Measurements from ENCODE around the gene C17orf100.

C17orf100 gene

DNA sequence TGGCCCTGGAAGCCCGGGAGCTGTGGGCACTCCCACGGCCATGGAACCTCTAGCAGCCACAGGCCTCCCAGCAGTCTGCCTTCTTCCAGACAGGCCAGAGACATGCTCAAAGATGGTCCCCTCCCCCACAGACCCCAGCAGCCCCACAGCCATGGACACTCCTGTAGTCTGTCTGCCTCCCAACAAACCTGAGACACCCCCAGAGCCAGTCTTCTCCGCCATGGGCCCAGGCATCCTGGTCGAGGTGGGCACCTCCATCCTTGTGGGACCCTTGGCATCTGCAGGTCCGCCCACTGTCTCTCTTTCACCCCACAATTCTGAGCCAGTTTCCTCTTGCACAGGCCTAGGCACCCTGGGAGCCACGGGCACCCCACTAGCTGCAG is 14.1 kb upstream of the C17orf100 start:
- Histone ChIP-seq H3K9ac (ENCODE audit: low read length) (no peak overlapping the region), H3K27ac (ENCODE audit: low read length) (no peak overlapping the region), H3K9me2 (replicated peaks; ENCODE audit: insufficient read depth, low read length) (no peaks in the 10 kb centered on the region), H3K36me3 (replicated peaks; ENCODE audit: insufficient read depth, low read length) (no peaks in the 10 kb centered on the region), H4K20me1 (ENCODE audit: insufficient read depth, low read length) (no peaks in the 10 kb centered on the region), H2AFZ (ENCODE audit: low read length) (no peak overlapping the region), H3F3A (ENCODE audit: insufficient read depth, low read length) (no peaks in the 10 kb centered on the region; the same call in 1 of the 2 replicates), H3K4me2 (ENCODE audit: low read depth, low read length) (no peak overlapping the region), H3K79me2 (ENCODE audit: low read length) (peaks cover 24% of the 10 kb centered on the region), H3K9me3 (replicated peaks; ENCODE audit: insufficient read depth, low read length) (no peaks in the 10 kb centered on the region), H3K4me1 (ENCODE audit: low read length) (peaks cover 13% of the 10 kb centered on the region; the same call in 1 of the 2 replicates), H3K4me3 (ENCODE audit: low read length) (no peak overlapping the region), H3K27me3 (replicated peaks; ENCODE audit: insufficient read depth, low read length) (no peaks in the 10 kb centered on the region)
- TF ChIP-seq, protein P1, sequence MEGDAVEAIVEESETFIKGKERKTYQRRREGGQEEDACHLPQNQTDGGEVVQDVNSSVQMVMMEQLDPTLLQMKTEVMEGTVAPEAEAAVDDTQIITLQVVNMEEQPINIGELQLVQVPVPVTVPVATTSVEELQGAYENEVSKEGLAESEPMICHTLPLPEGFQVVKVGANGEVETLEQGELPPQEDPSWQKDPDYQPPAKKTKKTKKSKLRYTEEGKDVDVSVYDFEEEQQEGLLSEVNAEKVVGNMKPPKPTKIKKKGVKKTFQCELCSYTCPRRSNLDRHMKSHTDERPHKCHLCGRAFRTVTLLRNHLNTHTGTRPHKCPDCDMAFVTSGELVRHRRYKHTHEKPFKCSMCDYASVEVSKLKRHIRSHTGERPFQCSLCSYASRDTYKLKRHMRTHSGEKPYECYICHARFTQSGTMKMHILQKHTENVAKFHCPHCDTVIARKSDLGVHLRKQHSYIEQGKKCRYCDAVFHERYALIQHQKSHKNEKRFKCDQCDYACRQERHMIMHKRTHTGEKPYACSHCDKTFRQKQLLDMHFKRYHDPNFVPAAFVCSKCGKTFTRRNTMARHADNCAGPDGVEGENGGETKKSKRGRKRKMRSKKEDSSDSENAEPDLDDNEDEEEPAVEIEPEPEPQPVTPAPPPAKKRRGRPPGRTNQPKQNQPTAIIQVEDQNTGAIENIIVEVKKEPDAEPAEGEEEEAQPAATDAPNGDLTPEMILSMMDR (IDR thresholded peaks at IDR 0.05; ENCODE audit: low read length), result no peak
- TF ChIP-seq EZH2 (optimal IDR thresholded peaks at IDR 0.05; ENCODE audit: low read depth, low read length) (no peak), EZH2phosphoT487 (IDR thresholded peaks at IDR 0.05; ENCODE audit: low read length) (no peak)
- no peak for DNase-seq

DNA sequence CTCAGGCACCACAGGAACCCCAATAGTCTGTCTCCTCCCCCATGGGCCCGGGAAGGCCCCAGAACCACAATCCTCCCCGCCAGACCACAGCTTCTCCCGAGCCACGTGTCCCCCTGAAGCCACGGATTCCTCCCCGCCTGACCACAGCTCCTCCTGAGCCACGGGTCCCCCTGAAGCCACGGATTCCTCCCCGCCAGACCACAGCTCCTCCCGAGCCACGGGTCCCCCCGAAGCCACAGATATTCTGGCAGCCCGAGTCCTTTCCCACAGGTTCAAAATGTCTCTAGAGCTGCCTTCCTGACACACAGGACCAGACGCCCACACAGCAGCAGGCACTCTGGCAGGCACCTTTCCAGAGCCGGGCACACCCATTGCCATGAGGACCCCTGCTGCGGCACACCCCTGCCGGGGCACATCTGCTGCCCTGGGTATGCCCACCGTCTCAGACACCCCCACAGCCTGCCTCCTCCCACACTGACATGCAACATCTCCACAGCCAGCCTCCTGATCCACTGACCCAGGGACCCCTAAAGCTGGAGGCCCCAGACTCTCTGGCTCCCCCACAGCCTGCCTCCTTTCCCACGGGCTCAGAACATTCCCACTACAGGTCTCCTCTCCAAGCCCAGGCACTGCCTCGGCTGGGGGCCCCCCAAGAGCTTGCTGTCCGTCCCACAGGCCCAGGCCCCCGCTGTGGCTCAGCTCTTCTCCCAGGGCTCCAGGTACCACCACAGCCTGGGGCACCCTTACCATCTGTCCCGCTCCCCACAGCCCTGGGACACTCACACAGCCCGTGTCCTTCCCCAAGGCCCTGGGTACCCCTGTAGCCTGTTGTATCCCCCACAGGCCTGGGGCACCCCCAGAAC is 13.3 kb upstream of the C17orf100 start:
- H3K9me3 ChIP-seq (replicated peaks; ENCODE audit: insufficient read depth, low read length), result no peaks in the 10 kb centered on the region
- no peak overlapping the region for H2AFZ ChIP-seq (ENCODE audit: low read length)
- no peak overlapping the region for H3K9ac ChIP-seq (ENCODE audit: low read length)
- peaks cover 13% of the 10 kb centered on the region; the same call in 1 of the 2 replicates for H3K4me1 ChIP-seq (ENCODE audit: low read length)
- H3K4me3 ChIP-seq (ENCODE audit: low read length), result no peak overlapping the region
- DNase-seq, result no peak
- H3K9me2 ChIP-seq (replicated peaks; ENCODE audit: insufficient read depth, low read length), result no peaks in the 10 kb centered on the region
- no peak overlapping the region for H3K27ac ChIP-seq (ENCODE audit: low read length)
- peaks cover 5% of the 10 kb centered on the region for H3F3A ChIP-seq (ENCODE audit: insufficient read depth, low read length)
- H3K36me3 ChIP-seq (replicated peaks; ENCODE audit: insufficient read depth, low read length), result no peaks in the 10 kb centered on the region
- H4K20me1 ChIP-seq (ENCODE audit: insufficient read depth, low read length), result no peaks in the 10 kb centered on the region
- peaks cover 30% of the 10 kb centered on the region for H3K79me2 ChIP-seq (ENCODE audit: low read length)
- H3K4me2 ChIP-seq (ENCODE audit: low read depth, low read length), result no peak overlapping the region
- no peaks in the 10 kb centered on the region for H3K27me3 ChIP-seq (replicated peaks; ENCODE audit: insufficient read depth, low read length)
- TF ChIP-seq EZH2 (optimal IDR thresholded peaks at IDR 0.05; ENCODE audit: low read depth, low read length) (no peak), EZH2phosphoT487 (IDR thresholded peaks at IDR 0.05; ENCODE audit: low read length) (no peak)
- TF ChIP-seq, protein P1 (IDR thresholded peaks at IDR 0.05; ENCODE audit: low read length), result no peak

DNA sequence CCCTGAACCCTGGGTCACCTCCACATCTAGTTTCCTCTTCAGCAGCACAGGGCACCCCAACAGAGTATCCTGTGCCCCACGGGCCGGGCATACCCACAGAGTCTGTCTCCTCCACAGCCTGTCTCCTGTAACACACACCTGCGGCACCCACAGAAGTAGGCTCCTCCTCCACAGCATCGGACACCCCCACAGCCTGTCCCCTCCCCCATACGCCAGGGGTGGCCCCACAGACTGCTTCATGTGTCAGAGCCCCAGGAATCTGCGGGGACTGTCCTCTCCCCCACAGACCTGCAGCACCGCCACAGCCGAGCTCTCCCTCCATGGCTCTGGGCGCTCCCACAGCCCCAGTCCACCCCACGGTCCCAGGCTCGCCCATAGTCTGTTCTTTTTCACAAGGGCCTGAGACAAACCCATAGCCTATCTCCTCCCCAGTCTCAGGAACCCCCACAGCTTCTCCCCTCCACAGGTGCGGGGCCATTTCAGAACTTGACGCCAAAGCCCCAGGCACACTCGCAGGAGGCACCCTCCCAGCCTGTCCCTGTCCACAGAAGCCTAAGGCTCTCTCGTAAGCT is 12.5 kb upstream of the C17orf100 start:
- H2AFZ ChIP-seq (ENCODE audit: low read length), result peak overlapping the region; percentile 95
- peak overlapping the region; percentile 70 for H3K4me2 ChIP-seq (ENCODE audit: low read depth, low read length)
- H3F3A ChIP-seq (ENCODE audit: insufficient read depth, low read length), result peaks cover 5% of the 10 kb centered on the region
- H4K20me1 ChIP-seq (ENCODE audit: insufficient read depth, low read length), result no peaks in the 10 kb centered on the region
- H3K9me3 ChIP-seq (replicated peaks; ENCODE audit: insufficient read depth, low read length), result no peaks in the 10 kb centered on the region
- peak overlapping the region; percentile 75 for H3K4me3 ChIP-seq (ENCODE audit: low read length)
- H3K9ac ChIP-seq (ENCODE audit: low read length), result peak overlapping the region; percentile 93; the same call in 1 of the 2 replicates
- H3K27me3 ChIP-seq (replicated peaks; ENCODE audit: insufficient read depth, low read length), result no peaks in the 10 kb centered on the region
- H3K4me1 ChIP-seq (ENCODE audit: low read length), result peaks cover 13% of the 10 kb centered on the region; the same call in 1 of the 2 replicates
- DNase-seq, result no peak
- H3K79me2 ChIP-seq (ENCODE audit: low read length), result peaks cover 37% of the 10 kb centered on the region
- no peaks in the 10 kb centered on the region for H3K9me2 ChIP-seq (replicated peaks; ENCODE audit: insufficient read depth, low read length)
- H3K27ac ChIP-seq (ENCODE audit: low read length), result no peak overlapping the region
- no peaks in the 10 kb centered on the region for H3K36me3 ChIP-seq (replicated peaks; ENCODE audit: insufficient read depth, low read length)
- TF ChIP-seq EZH2phosphoT487 (IDR thresholded peaks at IDR 0.05; ENCODE audit: low read length) (no peak), EZH2 (optimal IDR thresholded peaks at IDR 0.05; ENCODE audit: low read depth, low read length) (no peak)
- TF ChIP-seq, protein P1 (IDR thresholded peaks at IDR 0.05; ENCODE audit: low read length), result no peak

All from MM.1S (cell line).